ENCODE data around the gene SPEF1.
"Not testable (repeated sequence)": the region's sequence is repeated elsewhere in the genome, so short reads cannot be mapped to it uniquely, and the experiment has no call there.

The SPEF1 gene

GRCh38 chr20:3781153-3781910 is at the start of gene SPEF1:
Gene SPEF1 (minus strand): TSS chr20:3781448. CDS start chr20:3781287, 161 bp downstream.
- no peak for DNase-seq (ENCODE audit: low read depth)
- peak within 1 kb of the TSS; percentile 43 for H3K4me3 ChIP-seq (ENCODE audit: low read depth, low read length)
- TF ChIP-seq CTCF (IDR thresholded peaks at IDR 0.05; ENCODE audit: low read depth, low read length, missing control alignments): no peak

DNA sequence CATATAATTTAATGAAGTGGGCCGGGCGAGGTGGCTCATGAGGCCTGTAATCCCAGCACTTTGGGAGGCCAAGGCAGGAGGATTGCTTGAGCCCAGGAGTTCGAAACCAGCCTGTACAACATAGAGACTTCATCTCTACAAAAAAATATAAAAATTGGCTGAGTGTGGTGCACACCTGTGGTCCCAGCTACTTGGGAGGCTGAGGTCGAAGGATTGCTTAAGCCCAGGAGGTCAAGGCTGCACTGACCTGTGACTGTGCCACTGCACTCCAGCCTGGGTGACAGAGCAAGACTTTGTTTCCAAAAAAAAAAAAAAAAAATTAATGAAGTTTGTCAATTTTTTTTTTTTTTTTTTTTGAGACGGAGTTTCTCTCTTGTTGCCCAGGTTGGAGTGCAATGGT is 48.6 kb upstream of the SPEF1 start:
- not testable (repeated sequence) for DNase-seq (ENCODE audit: low read depth); H3K4me3 ChIP-seq (ENCODE audit: low read depth, low read length)

DNA sequence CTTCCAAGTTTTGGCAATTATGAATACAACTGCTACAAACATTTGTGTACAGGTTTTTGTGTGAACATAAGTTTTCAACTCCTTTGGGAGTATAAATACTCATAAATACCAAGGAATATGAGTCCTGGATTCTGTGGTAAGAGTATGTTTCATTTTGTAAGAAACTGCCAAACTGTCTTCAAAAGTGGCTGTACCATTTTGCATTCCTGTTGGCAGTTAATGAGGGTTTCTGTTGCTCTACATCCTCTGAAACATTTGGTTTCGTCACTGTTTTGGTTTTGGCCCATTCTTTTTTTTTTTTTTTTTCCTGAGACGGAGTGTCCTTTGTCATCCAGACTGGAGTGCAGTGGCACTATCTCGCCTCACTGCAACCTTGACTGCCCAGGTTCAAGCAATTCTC is 47.5 kb upstream of the SPEF1 start:
- no peak for DNase-seq (ENCODE audit: low read depth)
- TF ChIP-seq CTCF (IDR thresholded peaks at IDR 0.05; ENCODE audit: low read depth, low read length, missing control alignments): no peak
- no peak overlapping the region for H3K4me3 ChIP-seq (ENCODE audit: low read depth, low read length)

GRCh38 chr20:3826420-3826819 is 45.2 kb upstream of the SPEF1 start:
- no peak for TF ChIP-seq CTCF (IDR thresholded peaks at IDR 0.05; ENCODE audit: low read depth, low read length, missing control alignments)
- no peak for DNase-seq (ENCODE audit: low read depth)
- H3K4me3 ChIP-seq (ENCODE audit: low read depth, low read length): no peak overlapping the region

GRCh38 chr20:3825526-3825925 is 44.3 kb upstream of the SPEF1 start:
- DNase-seq (ENCODE audit: low read depth): no peak
- H3K4me3 ChIP-seq (ENCODE audit: low read depth, low read length): no peak overlapping the region
- no peak for TF ChIP-seq CTCF (IDR thresholded peaks at IDR 0.05; ENCODE audit: low read depth, low read length, missing control alignments)

DNA sequence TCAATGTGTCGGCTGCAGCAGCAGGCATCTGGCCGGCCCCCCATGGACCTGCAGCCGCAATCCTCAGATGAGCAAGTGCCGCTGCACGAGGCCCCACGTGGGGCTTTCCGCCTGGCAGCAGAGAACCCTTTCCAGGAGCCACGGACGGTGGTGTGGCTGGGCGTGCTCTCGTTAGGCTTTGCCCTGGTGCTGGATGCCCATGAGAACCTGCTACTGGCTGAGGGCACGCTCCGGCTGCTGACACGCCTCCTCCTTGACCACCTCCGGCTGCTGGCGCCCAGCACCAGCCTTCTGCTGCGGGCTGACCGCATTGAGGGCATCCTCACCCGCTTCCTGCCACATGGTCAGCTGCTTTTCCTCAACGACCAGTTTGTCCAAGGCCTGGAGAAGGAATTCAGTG is 42.6 kb upstream of the SPEF1 start:
- no peak for DNase-seq (ENCODE audit: low read depth)
- no peak for TF ChIP-seq CTCF (IDR thresholded peaks at IDR 0.05; ENCODE audit: low read depth, low read length, missing control alignments)
- H3K4me3 ChIP-seq (ENCODE audit: low read depth, low read length): no peak overlapping the region

DNA sequence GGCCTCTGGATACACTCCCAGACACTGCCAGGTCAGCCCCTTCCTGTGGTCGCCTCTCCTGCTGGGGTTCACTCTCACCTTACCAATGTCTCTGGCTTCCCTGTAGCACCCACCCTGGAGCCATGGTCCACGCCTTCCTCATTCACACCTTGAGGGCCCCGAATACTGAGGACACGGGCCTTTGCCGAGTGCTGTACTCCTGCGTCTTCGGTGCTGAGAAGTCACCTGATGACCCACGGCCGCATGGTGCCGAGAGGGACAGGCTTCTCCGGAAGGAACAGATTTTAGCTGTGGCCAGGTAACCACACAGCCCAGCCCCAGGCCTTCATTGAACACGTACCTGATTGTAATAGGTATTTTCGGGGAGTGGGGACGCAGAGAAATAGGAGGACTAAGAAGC is 40.7 kb upstream of the SPEF1 start:
- DNase-seq (ENCODE audit: low read depth): no peak
- no peak for TF ChIP-seq CTCF (IDR thresholded peaks at IDR 0.05; ENCODE audit: low read depth, low read length, missing control alignments)
- no peak overlapping the region for H3K4me3 ChIP-seq (ENCODE audit: low read depth, low read length)
